Activated CD8-positive, alpha-beta T cell treated with anti-CD3 and anti-CD28 coated beads, Interleukin-2, amount 10 ng/mL, durations not matched to agents 7 days and 5 days (primary cell): Measurements from ENCODE around the gene LAMA3. TPM values are rescaled to one million over a fixed set of nuclear protein-coding genes. Genes with fewer than 3 reads are reported as not detected.

ENCODE experiments used
- ATAC-seq: fragments of 150-1000 bp; cut with Tn5 transposase; one replicate; pipeline ENCODE4 v1.10.0; 2021; ENCODE audit warnings: moderate library complexity
- CTCF ChIA-PET: fragments of 350-600 bp; sonication (Branson Sonifier 250); formaldehyde crosslinking; loops from one replicate; lab custom pipeline; 2021; ENCODE audit warnings: antibody characterized with exemption; lab: Charles Lee
- POLR2A ChIA-PET: fragments of 350-600 bp; sonication (Branson Sonifier 250); formaldehyde crosslinking; loops from one replicate; lab custom pipeline; 2021; ENCODE audit warnings: antibody characterized with exemption; lab: Charles Lee
- DNase-seq: peaks from one replicate; pipeline ENCODE4 v3.0.0-alpha.2; 2020
- H3K27ac Mint-ChIP-seq: one replicate; pipeline ENCODE4 v1.8.0; 2021; ENCODE audit warnings: mild to moderate bottlenecking, mixed read lengths
- H3K27me3 Mint-ChIP-seq: one replicate; pipeline ENCODE4 v1.8.0; 2021; ENCODE audit warnings: low read depth, mixed read lengths
- H3K36me3 Mint-ChIP-seq: one replicate; pipeline ENCODE4 v1.8.0; 2021; ENCODE audit warnings: low read depth, mixed read lengths
- H3K4me1 Mint-ChIP-seq: one replicate; pipeline ENCODE4 v1.8.0; 2021; ENCODE audit warnings: low read depth, mixed read lengths
- H3K4me3 Mint-ChIP-seq: one replicate; pipeline ENCODE4 v1.8.0; 2021; ENCODE audit warnings: mild to moderate bottlenecking, mixed read lengths
- H3K9me3 Mint-ChIP-seq: one replicate; pipeline ENCODE4 v1.8.0; 2022; ENCODE audit warnings: mixed read lengths; ENCODE audit not compliant: insufficient read depth
- total RNA-seq, 2 experiments: library from RNA; stranded (reverse); gene quantifications; one replicate each; pipeline ENCODE4 v1.2.3, GENCODE V29; 2021

The LAMA3 gene
- total RNA-seq, 2 experiments from 2014 or later, result 0.63 to 1.4 TPM

DNA sequence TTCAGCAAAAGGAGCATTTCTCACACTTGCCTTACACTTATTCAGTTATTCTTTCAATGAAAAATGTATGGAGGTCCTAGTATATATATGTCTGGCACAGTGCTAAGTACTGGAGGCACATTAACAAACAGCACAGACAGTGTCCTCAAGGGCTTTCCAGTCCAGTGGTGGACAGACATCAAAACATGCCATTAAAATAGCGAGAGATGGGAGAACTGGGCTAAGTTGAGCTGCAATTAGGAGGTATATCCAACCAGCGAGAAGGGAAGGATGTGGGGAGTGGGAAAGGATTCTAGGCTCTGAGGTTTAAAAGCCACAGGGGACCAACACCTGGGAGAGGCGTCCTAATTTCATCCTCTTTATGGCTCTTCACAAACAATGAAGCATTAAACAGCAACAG is 197.8 kb downstream of the LAMA3 start:
- H3K9me3 Mint-ChIP-seq, result no peaks in the 10 kb centered on the region
- peaks cover 2% of the 10 kb centered on the region for H3K27me3 Mint-ChIP-seq
- CTCF ChIA-PET, result interaction anchor here (0.9 kb wide), 1 partner anchor 32 kb away, joined by 6 read pairs; no protein-coding TSS in a partner anchor

DNA sequence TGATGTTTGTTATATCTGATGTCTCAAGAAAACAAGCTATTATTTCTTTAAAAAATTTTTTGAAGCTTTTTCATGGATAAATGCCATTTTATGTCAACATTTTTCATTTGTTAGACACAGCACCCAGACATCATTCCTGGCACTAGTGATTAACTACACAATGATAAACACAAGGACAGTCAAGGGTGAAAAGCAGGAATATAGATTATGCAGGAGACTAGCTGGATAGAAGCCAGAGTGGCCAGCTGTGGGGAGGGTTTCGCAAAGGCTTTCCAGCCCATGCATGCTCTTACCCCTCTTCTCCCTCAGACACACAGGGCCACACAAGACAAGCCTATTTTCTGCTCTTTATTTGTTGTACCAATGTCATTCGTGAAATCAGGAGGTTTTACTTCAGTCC is 198.2 kb downstream of the LAMA3 start:
- POLR2A ChIA-PET, result interaction anchor here (0.7 kb wide), 1 partner anchor 138 kb away, joined by 3 read pairs; no protein-coding TSS in a partner anchor

More for the DNA sequence above, 197.8 kb downstream of the LAMA3 start:
- ATAC-seq, result no peak
- H3K4me1 Mint-ChIP-seq, result peaks cover 32% of the 10 kb centered on the region
- no peak for DNase-seq
- no peak overlapping the region for H3K27ac Mint-ChIP-seq
- POLR2A ChIA-PET, result interaction anchor here (0.7 kb wide), 1 partner anchor 139 kb away, joined by 3 read pairs; no protein-coding TSS in a partner anchor
- H3K36me3 Mint-ChIP-seq, result no peaks in the 10 kb centered on the region
- no peak overlapping the region for H3K4me3 Mint-ChIP-seq

GRCh38 chr18:23888881-23889280 is 199.6 kb downstream of the LAMA3 start:
- Mint-ChIP-seq H3K4me3 (no peak overlapping the region), H3K9me3 (no peaks in the 10 kb centered on the region), H3K27ac (no peak overlapping the region), H3K4me1 (peaks cover 27% of the 10 kb centered on the region), H3K27me3 (peaks cover 2% of the 10 kb centered on the region), H3K36me3 (no peaks in the 10 kb centered on the region)
- ChIA-PET POLR2A (no interaction called here), CTCF (no interaction called here)
- no peak for ATAC-seq
- DNase-seq, result no peak

More for the DNA sequence above, 198.2 kb downstream of the LAMA3 start:
- no peak overlapping the region for H3K4me3 Mint-ChIP-seq
- CTCF ChIA-PET, result interaction anchor here (0.8 to 1.1 kb wide), 3 partner anchors 11 to 32 kb away, joined by 3 to 6 read pairs (median 3); no protein-coding TSS in a partner anchor
- no peaks in the 10 kb centered on the region for H3K9me3 Mint-ChIP-seq
- H3K36me3 Mint-ChIP-seq, result no peaks in the 10 kb centered on the region
- ATAC-seq (no peak), DNase-seq (no peak)
- H3K27ac Mint-ChIP-seq, result no peak overlapping the region
- H3K4me1 Mint-ChIP-seq, result peaks cover 32% of the 10 kb centered on the region
- peaks cover 2% of the 10 kb centered on the region for H3K27me3 Mint-ChIP-seq

DNA sequence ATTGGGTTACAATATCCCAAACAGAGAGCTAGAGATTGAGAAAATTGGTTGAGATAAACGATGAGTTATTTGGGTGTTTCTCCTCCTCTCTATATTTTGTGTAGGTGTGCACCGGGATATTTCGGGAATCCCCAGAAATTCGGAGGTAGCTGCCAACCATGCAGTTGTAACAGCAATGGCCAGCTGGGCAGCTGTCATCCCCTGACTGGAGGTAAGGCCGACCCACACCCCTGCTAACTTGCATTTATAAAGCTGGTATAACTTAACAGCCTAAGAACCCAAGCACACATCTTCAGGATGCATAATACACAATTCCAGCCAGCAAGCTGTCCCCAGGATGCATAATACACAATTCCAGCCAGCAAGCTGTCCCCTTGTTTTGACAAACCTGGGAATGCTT is 200.7 kb downstream of the LAMA3 start:
- ChIA-PET CTCF (interaction anchor here (1.0 to 3.6 kb wide), 3 partner anchors 9 to 69 kb away, joined by 3 to 17 read pairs (median 3); no protein-coding TSS in a partner anchor), POLR2A (no interaction called here)
- peaks cover 21% of the 10 kb centered on the region for H3K4me1 Mint-ChIP-seq
- H3K27me3 Mint-ChIP-seq, result peaks cover 2% of the 10 kb centered on the region
- H3K27ac Mint-ChIP-seq, result no peak overlapping the region
- DNase-seq (no peak), ATAC-seq (no peak)
- no peaks in the 10 kb centered on the region for H3K9me3 Mint-ChIP-seq
- H3K36me3 Mint-ChIP-seq, result no peaks in the 10 kb centered on the region
- no peak overlapping the region for H3K4me3 Mint-ChIP-seq

DNA sequence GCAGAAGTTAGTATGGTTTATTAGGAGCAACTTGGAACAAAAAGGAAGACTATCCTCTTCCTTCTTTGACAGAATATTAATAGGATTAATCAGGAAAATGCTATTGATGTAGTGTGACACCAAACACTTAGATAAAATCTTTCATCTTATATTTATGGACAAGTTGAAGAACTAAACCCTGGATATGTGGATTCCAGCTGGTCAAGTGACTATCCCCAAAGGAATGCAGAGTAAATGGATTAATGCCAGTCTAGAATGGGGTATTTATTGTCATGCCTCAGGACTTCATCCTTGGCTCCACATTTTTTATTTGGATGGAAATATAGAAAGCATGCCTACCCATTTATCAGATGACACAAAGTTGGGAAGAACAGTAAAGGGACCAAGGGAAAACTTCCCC is 201.3 kb downstream of the LAMA3 start:
- Mint-ChIP-seq H3K27ac (no peak overlapping the region), H3K4me3 (no peak overlapping the region), H3K4me1 (peaks cover 16% of the 10 kb centered on the region), H3K9me3 (no peaks in the 10 kb centered on the region), H3K27me3 (peaks cover 2% of the 10 kb centered on the region), H3K36me3 (no peaks in the 10 kb centered on the region)
- ATAC-seq (no peak), DNase-seq (no peak)
- CTCF ChIA-PET, result interaction anchor here (1.0 to 3.6 kb wide), 2 partner anchors 10 to 28 kb away, joined by 3 to 17 read pairs; no protein-coding TSS in a partner anchor
- POLR2A ChIA-PET, result no interaction called here

DNA sequence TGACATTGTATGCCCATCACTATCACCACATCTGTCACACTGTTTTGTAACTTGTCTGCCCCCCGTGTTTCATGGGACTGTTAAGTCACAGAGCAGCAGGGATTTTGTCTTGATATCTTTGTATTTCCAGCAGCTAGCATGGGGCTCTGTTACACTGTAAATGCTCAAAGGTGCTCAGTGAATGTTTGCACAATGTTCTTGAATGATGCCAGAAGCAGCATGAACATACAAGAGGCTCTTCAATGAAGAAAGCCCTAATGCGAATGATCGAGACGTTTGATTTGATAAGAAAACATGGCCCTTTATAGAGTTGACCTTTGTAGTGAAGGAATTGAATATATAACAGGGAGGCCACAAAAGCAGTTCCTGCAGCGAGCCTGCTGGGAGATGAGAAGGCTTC is 204.4 kb downstream of the LAMA3 start:
- H3K27ac Mint-ChIP-seq, result no peak overlapping the region
- peaks cover 10% of the 10 kb centered on the region for H3K27me3 Mint-ChIP-seq
- no peak for ATAC-seq
- H3K4me3 Mint-ChIP-seq, result no peak overlapping the region
- no peak for DNase-seq
- no peaks in the 10 kb centered on the region for H3K9me3 Mint-ChIP-seq
- H3K4me1 Mint-ChIP-seq, result peaks cover 2% of the 10 kb centered on the region
- POLR2A ChIA-PET, result no interaction called here
- CTCF ChIA-PET, result interaction anchor here (1.1 kb wide), 1 partner anchor 26 kb away, joined by 4 read pairs; no protein-coding TSS in a partner anchor
- H3K36me3 Mint-ChIP-seq, result no peaks in the 10 kb centered on the region

DNA sequence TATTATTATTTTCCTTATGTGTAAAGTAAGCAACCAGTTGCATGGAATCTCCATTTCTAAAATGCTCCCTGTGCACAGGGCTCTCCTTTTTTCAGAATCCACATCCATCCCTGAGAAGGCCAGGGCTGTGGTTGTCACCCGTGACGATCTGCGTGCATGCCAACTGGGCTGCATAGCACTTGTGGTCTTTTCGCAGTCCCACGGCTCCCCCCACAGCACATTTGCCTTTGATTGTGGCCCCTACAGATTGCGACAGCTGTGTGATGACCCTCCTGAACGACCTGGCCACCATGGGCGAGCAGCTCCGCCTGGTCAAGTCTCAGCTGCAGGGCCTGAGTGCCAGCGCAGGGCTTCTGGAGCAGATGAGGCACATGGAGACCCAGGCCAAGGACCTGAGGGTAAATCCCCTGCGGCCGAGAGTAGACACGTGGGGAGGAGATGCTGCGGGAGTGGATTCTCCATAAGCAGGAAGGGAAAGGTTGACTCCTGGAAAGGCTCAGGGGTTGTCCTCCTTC is 205.5 kb downstream of the LAMA3 start:
- ChIA-PET POLR2A (no interaction called here), CTCF (interaction anchor here (1.1 kb wide), 1 partner anchor 25 kb away, joined by 4 read pairs; no protein-coding TSS in a partner anchor)
- ATAC-seq (no peak), DNase-seq (no peak)
- Mint-ChIP-seq H3K36me3 (no peaks in the 10 kb centered on the region), H3K4me3 (no peak overlapping the region), H3K4me1 (no peaks in the 10 kb centered on the region), H3K27me3 (peaks cover 13% of the 10 kb centered on the region), H3K9me3 (no peaks in the 10 kb centered on the region), H3K27ac (no peak overlapping the region)

DNA sequence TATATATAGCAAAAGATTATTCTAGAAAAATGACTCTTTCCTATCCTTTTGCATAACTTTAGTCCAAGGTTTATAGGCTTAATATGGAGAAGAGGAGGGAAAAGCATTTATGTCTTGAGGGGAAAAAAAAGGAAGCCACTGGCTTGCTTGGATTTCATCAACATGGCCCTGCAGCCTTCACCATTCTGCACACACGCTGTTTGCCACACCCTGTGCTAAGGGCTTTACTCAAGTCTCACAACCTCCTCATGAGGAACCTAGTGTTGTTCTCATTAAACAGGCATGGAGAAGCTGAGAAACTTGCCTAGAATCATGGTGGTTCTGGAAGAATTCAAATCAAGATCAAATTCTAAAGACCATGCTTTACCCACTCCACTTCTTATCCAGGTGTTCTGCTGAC is 208.0 kb downstream of the LAMA3 start:
- CTCF ChIA-PET, result interaction anchor here (1.3 to 1.5 kb wide), 2 partner anchors 18 to 21 kb away, joined by 4 to 8 read pairs; no protein-coding TSS in a partner anchor
- H3K36me3 Mint-ChIP-seq, result no peaks in the 10 kb centered on the region
- H3K9me3 Mint-ChIP-seq, result no peaks in the 10 kb centered on the region
- H3K27ac Mint-ChIP-seq, result no peak overlapping the region
- peaks cover 8% of the 10 kb centered on the region for H3K4me1 Mint-ChIP-seq
- POLR2A ChIA-PET, result no interaction called here
- DNase-seq (no peak), ATAC-seq (no peak)
- H3K4me3 Mint-ChIP-seq, result no peak overlapping the region
- H3K27me3 Mint-ChIP-seq, result peaks cover 11% of the 10 kb centered on the region

DNA sequence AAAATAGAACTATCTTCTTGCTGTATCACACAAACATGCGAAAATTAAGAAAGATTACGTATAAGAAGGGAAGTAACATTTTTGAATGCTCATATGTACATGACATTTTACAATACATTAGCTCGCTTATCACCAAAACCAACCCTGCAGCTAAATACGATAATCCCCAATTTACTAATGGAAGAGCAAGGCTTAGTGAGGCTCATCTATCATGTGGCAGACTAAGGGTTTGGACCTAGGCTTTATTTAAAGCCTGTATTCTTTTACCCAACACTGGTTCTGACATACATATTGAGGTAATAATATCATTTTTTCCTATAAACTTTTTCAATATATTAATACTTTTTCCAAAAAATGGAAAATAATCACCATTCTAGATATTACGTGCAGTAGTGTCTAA is 208.5 kb downstream of the LAMA3 start:
- no peak for DNase-seq
- Mint-ChIP-seq H3K9me3 (no peaks in the 10 kb centered on the region), H3K27me3 (peaks cover 11% of the 10 kb centered on the region), H3K36me3 (no peaks in the 10 kb centered on the region), H3K4me3 (no peak overlapping the region), H3K4me1 (peaks cover 8% of the 10 kb centered on the region), H3K27ac (no peak overlapping the region)
- POLR2A ChIA-PET, result no interaction called here
- ATAC-seq, result no peak
- CTCF ChIA-PET, result interaction anchor here (0.9 to 1.5 kb wide), 3 partner anchors 10 to 21 kb away, joined by 3 to 8 read pairs (median 4); no protein-coding TSS in a partner anchor

GRCh38 chr18:23900994-23901393 is 211.7 kb downstream of the LAMA3 start:
- H3K27ac Mint-ChIP-seq, result no peak overlapping the region
- DNase-seq (peak; percentile 28), ATAC-seq (peak; percentile 51)
- H3K9me3 Mint-ChIP-seq, result no peaks in the 10 kb centered on the region
- H3K4me3 Mint-ChIP-seq, result no peak overlapping the region
- H3K36me3 Mint-ChIP-seq, result no peaks in the 10 kb centered on the region
- POLR2A ChIA-PET, result no interaction called here
- H3K27me3 Mint-ChIP-seq, result peaks cover 11% of the 10 kb centered on the region
- peaks cover 8% of the 10 kb centered on the region for H3K4me1 Mint-ChIP-seq
- CTCF ChIA-PET, result interaction anchor here (2.7 kb wide), 1 partner anchor 18 kb away, joined by 17 read pairs; no protein-coding TSS in a partner anchor

GRCh38 chr18:23902396-23902795 is 213.1 kb downstream of the LAMA3 start:
- Mint-ChIP-seq H3K4me3 (no peak overlapping the region), H3K9me3 (no peaks in the 10 kb centered on the region), H3K4me1 (peaks cover 8% of the 10 kb centered on the region), H3K27ac (no peak overlapping the region), H3K36me3 (no peaks in the 10 kb centered on the region), H3K27me3 (peaks cover 8% of the 10 kb centered on the region)
- POLR2A ChIA-PET, result no interaction called here
- no peak for DNase-seq
- CTCF ChIA-PET, result interaction anchor here (2.7 kb wide), 1 partner anchor 16 kb away, joined by 17 read pairs; no protein-coding TSS in a partner anchor
- ATAC-seq, result no peak

DNA sequence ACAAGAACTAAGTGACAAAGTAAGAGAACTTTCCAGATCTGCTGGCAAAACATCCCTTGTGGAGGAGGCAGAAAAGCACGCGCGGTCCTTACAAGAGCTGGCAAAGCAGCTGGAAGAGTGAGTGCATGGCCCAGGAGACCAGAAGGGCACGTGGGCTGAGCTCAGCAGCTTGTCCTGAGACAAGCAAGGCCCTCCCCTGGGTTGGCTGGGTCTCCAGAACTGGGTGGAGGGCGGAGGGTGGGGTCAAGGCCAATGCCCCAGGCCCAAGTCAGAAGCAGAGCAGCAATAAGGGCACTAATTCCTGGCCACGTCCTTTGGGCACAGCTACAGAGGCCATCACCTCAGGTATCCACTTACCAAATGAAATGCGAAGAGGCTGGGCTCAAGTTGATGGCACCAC is 214.7 kb downstream of the LAMA3 start:
- DNase-seq (no peak), ATAC-seq (no peak)
- ChIA-PET CTCF (interaction anchor here (2.6 kb wide), 1 partner anchor 15 kb away, joined by 12 read pairs; no protein-coding TSS in a partner anchor), POLR2A (no interaction called here)
- Mint-ChIP-seq H3K27me3 (peaks cover 10% of the 10 kb centered on the region), H3K9me3 (no peaks in the 10 kb centered on the region), H3K4me3 (no peak overlapping the region), H3K36me3 (no peaks in the 10 kb centered on the region), H3K27ac (no peak overlapping the region), H3K4me1 (peaks cover 8% of the 10 kb centered on the region)
